Transverse colon (tissue), 4 donors: ENCODE data around the gene TOR1B. TPM values are rescaled to one million over a fixed set of nuclear protein-coding genes. Genes with fewer than 3 reads are reported as not detected.
"Not testable (repeated sequence)": the region's sequence is repeated elsewhere in the genome, so short reads cannot be mapped to it uniquely, and the experiment has no call there.

ENCODE experiments used
- DNase-seq: peaks from one replicate; pipeline ENCODE4 v3.0.0-alpha.2; 2019
- H3K27ac ChIP-seq, 4 donors: fragments of 200-600 bp; sonication (generic); 2 replicates each; pipeline ENCODE4 v1.5.1; 2016 to 2018; ENCODE audit warnings: inconsistent platforms in 4 of 4
- H3K27me3 ChIP-seq: fragments of 200-600 bp; sonication (generic); 2 replicates; pipeline ENCODE4 v1.5.1; 2017; ENCODE audit warnings: inconsistent platforms
- H3K36me3 ChIP-seq, 4 donors: fragments of 200-600 bp; sonication (generic); 2 replicates each; pipeline ENCODE4 v1.5.1; 2017 to 2019; ENCODE audit warnings: inconsistent platforms in 4 of 4
- H3K4me1 ChIP-seq, 4 donors: fragments of 200-600 bp; sonication (generic); 2 replicates each; pipeline ENCODE4 v1.5.1; 2017 to 2020; ENCODE audit warnings: inconsistent platforms in 4 of 4
- H3K4me3 ChIP-seq, 4 donors: fragments of 200-600 bp; sonication (generic); 1 replicate in 1 of 4; 2 replicates in 3 of 4; pipeline versions ENCODE4 v1.5.1 to v1.6.1; 2017 to 2019; ENCODE audit warnings: inconsistent platforms in 4 of 4
- H3K9me3 ChIP-seq, 2 donors: fragments of 200-600 bp; sonication (generic); 2 replicates each; pipeline ENCODE4 v1.5.1; 2017 to 2019; ENCODE audit warnings: inconsistent platforms in 2 of 2
- EP300 ChIP-seq: sonication (generic); formaldehyde crosslinking; IDR thresholded peaks from one replicate; pipeline ENCODE4 v1.6.1; 2017; ENCODE audit warnings: antibody characterized with exemption, low read depth
- POLR2A ChIP-seq: fragments of 450-650 bp; IDR thresholded peaks from one replicate; pipeline ENCODE4 v1.6.1; 2016; ENCODE audit warnings: antibody characterized with exemption, mild to moderate bottlenecking, moderate library complexity
- POLR2AphosphoS5 ChIP-seq, 3 donors: sonication (generic); formaldehyde crosslinking; IDR thresholded peaks; one replicate each; pipeline ENCODE4 v1.6.1; 2016; ENCODE audit warnings: antibody characterized with exemption in 3 of 3
- whole genome bisulfite sequencing, 2 donors: methylation state at CpG; one replicate each; pipeline ENCODE4 v1.1.5; 2018; ENCODE audit warnings: low coverage in 1 of 2; 5-methylcytosine and 5-hydroxymethylcytosine counted together
- in situ Hi-C, 4 donors: fragments of 200-750 bp; cut with MboI; loops; one replicate each; pipeline versions ENCODE4 v1.15.0 to v1.15.1; 2017; ENCODE audit warnings: low sequenced_read_pairs in 3 of 4, low pct_ligation_motif_present in 1 of 4, low pct_unique_long_range_greater_than_20kb in 1 of 4
- intact Hi-C: fragments of 100-400 bp; cut with DNase I; formaldehyde crosslinking; loops from one replicate; pipeline ENCODE4 v1.15.1; 2023; ENCODE audit warnings: low total_unique reads
- total RNA-seq, 4 donors: library from RNA; depleted of rRNA; stranded (reverse); fragments of >200 nt; gene quantifications; one replicate each; pipeline ENCODE4 v1.1.0, GENCODE V29; 2016
- TF ChIP-seq, protein P1 (sequence below), 5 experiments: fragments of 200-600 bp in 3 of 5; fragments of 450-650 bp in 2 of 5; sonication (generic) in 3 of 5; IDR thresholded peaks; 1 replicate in 2 of 5; 2 replicates in 3 of 5; pipeline ENCODE4 v1.5.1; 2016 to 2017; ENCODE audit warnings: antibody characterized with exemption in 5 of 5, inconsistent platforms in 3 of 5, mild to moderate bottlenecking in 2 of 5, moderate library complexity in 1 of 5

TOR1B gene
- total RNA-seq, 4 donors from 2014 or later = 49.0 to 105 (median 62.7) TPM

- peaks cover 3% of the 10 kb centered on the region for H3K27me3 ChIP-seq
- H3K4me1 ChIP-seq = peaks cover 6 to 13% (median 8%) of the 10 kb centered on the region in 4 donors
- in situ Hi-C loops (loop anchor here (5.0 to 25.0 kb wide), 9 partner anchors 40 to 647 kb away; partner anchors contain the start of gene ASB6 (in 2 of the 4)), intact Hi-C loops (loop anchor here (10.0 kb wide), 1 partner anchor 647 kb away; no protein-coding TSS in a partner anchor)
- DNase-seq = no peak
- no peak overlapping the region for H3K4me3 ChIP-seq
- no peaks in the 10 kb centered on the region for H3K9me3 ChIP-seq
- TF ChIP-seq POLR2A (no peak), POLR2AphosphoS5 (IDR thresholded peaks at IDR 0.05) (no peak), EP300 (no peak)
- TF ChIP-seq, protein P1, sequence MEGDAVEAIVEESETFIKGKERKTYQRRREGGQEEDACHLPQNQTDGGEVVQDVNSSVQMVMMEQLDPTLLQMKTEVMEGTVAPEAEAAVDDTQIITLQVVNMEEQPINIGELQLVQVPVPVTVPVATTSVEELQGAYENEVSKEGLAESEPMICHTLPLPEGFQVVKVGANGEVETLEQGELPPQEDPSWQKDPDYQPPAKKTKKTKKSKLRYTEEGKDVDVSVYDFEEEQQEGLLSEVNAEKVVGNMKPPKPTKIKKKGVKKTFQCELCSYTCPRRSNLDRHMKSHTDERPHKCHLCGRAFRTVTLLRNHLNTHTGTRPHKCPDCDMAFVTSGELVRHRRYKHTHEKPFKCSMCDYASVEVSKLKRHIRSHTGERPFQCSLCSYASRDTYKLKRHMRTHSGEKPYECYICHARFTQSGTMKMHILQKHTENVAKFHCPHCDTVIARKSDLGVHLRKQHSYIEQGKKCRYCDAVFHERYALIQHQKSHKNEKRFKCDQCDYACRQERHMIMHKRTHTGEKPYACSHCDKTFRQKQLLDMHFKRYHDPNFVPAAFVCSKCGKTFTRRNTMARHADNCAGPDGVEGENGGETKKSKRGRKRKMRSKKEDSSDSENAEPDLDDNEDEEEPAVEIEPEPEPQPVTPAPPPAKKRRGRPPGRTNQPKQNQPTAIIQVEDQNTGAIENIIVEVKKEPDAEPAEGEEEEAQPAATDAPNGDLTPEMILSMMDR (IDR thresholded peaks at IDR 0.05) = no peak
- H3K27ac ChIP-seq = no peak overlapping the region
- H3K36me3 ChIP-seq = no peaks in the 10 kb centered on the region
- WGBS, 2 donors = 40 to 61% methylated on average over 1 to 5 of the region's 5 CpGs
Observed at GRCh38 chr9:129781981-129782380, 21.0 kb upstream of the TOR1B start.

GRCh38 chr9:129783516-129784361, 19.2 kb upstream of the TOR1B start:
- Histone ChIP-seq H3K4me1 (no peaks in the 10 kb centered on the region), H3K27me3 (peaks cover 13% of the 10 kb centered on the region), H3K27ac (no peak overlapping the region), H3K9me3 (no peaks in the 10 kb centered on the region), H3K36me3 (no peaks in the 10 kb centered on the region), H3K4me3 (no peak overlapping the region)
- intact Hi-C loops = loop anchor here (1.0 to 10.0 kb wide), 2 partner anchors 46 to 649 kb away; no protein-coding TSS in a partner anchor
- 28 to 66% methylated on average over 4 to 14 of the region's 14 CpGs for WGBS, 2 donors
- TF ChIP-seq, protein P1 (IDR thresholded peaks at IDR 0.05) = peak; percentile 89 to 94 (median 92)
- no peak for TF ChIP-seq POLR2AphosphoS5 (IDR thresholded peaks at IDR 0.05)
- peak; percentile 75 for DNase-seq
- in situ Hi-C loops = loop anchor here (5.0 to 25.0 kb wide), 9 partner anchors 41 to 649 kb away; partner anchors contain the start of gene ASB6 (in 2 of the 4)

DNA sequence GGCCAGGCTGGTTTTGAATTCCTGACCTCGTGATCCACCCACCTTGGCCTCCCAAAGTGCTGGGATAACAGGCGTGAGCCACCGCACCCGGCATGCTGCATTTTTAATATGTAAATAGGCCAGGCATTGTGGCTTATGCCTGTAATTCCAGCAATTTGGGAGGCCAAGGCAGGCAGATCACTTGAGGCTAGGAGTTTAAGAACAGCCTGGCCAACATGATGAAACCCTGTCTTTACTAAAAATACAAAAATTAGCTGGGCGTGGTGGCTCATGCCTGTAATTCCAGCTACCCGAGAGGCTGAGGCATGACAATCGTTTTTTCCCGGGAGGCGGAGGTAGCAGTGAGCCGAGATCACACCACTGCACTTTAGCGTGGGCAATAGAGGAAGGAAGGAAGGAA, 18.0 kb upstream of the TOR1B start:
- intact Hi-C loops (loop anchor here (10.0 kb wide), 1 partner anchor 650 kb away; no protein-coding TSS in a partner anchor), in situ Hi-C loops (loop anchor here (5.0 to 25.0 kb wide), 9 partner anchors 43 to 650 kb away; partner anchors contain the start of gene ASB6 (in 2 of the 4))
- not testable (repeated sequence) for DNase-seq, H3K4me3 ChIP-seq, H3K27ac ChIP-seq, H3K36me3 ChIP-seq, H3K9me3 ChIP-seq, H3K4me1 ChIP-seq
- 60 to 66% methylated on average over 4 to 11 of the region's 11 CpGs for WGBS, 2 donors
- peaks cover 16% of the 10 kb centered on the region for H3K27me3 ChIP-seq

DNA sequence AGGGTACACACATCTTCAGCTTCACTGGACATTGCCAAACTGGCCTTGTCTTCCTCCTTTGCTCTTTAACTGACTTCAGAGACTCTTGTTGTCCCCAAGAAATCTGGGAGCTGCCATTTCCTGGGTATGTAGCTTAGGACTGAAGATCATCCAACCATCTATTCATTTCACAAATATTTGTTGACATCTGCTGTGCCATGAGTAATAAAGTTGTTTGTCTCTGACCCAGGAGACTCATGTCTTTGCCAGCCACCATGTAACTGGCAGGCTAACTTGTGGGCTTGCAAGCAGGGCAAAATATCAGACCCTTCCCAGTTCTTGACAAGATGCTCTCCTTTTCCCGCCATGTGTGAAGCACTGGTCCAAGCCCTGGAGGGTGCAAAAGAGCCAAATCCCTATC, 17.1 kb upstream of the TOR1B start:
- 95% methylated on average over 1 of the region's 1 CpG; no CpG with 5 or more reads in 1 of the 2 donors for WGBS, 2 donors
- no peak for DNase-seq
- H3K4me1 ChIP-seq = peaks cover 0 to 10% (median 0%) of the 10 kb centered on the region in 4 donors
- no peak overlapping the region for H3K4me3 ChIP-seq
- H3K36me3 ChIP-seq = no peaks in the 10 kb centered on the region
- no peak overlapping the region for H3K27ac ChIP-seq
- intact Hi-C loops (loop anchor here (10.0 kb wide), 1 partner anchor 651 kb away; no protein-coding TSS in a partner anchor), in situ Hi-C loops (loop anchor here (10.0 to 25.0 kb wide), 5 partner anchors 51 to 651 kb away; partner anchors contain the start of gene ASB6 (in 2 of the 4))
- peaks cover 16% of the 10 kb centered on the region for H3K27me3 ChIP-seq
- TF ChIP-seq, protein P1 (IDR thresholded peaks at IDR 0.05) = no peak
- TF ChIP-seq EP300 (no peak), POLR2AphosphoS5 (IDR thresholded peaks at IDR 0.05) (no peak), POLR2A (no peak)
- no peaks in the 10 kb centered on the region for H3K9me3 ChIP-seq
